SK-N-SH (cell line): ENCODE measurements around the gene MSI1. TPM values are rescaled to one million over a fixed set of nuclear protein-coding genes. Genes with fewer than 3 reads are reported as not detected.

ENCODE experiments used
- CTCF ChIA-PET: fragments of 300-600, 350-600 bp; formaldehyde crosslinking; extraction: SDS; loops from one replicate; lab custom pipeline; 2021; lab: Yijun Ruan, JAX
- POLR2A ChIA-PET: fragments of 350-600 bp; sonication (Branson Sonifier 250); formaldehyde crosslinking; extraction: SDS; loops from one replicate; lab custom pipeline; 2020; ENCODE audit warnings: antibody characterized with exemption, inconsistent platforms; lab: Yijun Ruan, JAX
- DNase-seq: peaks from one replicate; pipeline ENCODE4 v3.0.0; 2012
- H2AFZ ChIP-seq: fragments of 200-600 bp; sonication (generic); 2 replicates; pipeline ENCODE4 v1.8.1; 2016; ENCODE audit warnings: antibody characterized with exemption, mild to moderate bottlenecking, low read depth
- H3F3A ChIP-seq: fragments of 200-600 bp; sonication (generic); replicated peaks from 2 replicates; pipeline ENCODE3; 2016; ENCODE audit warnings: antibody characterized with exemption, mild to moderate bottlenecking; ENCODE audit not compliant: insufficient read depth
- H3K27ac ChIP-seq, 2 experiments: fragments of 200-500 bp in 1 of 2; fragments of 200-600 bp in 1 of 2; sonication (Bioruptor generic) in 1 of 2; sonication (generic), shearing (Covaris generic) in 1 of 2; 2 replicates each; pipeline versions ENCODE4 v1.5.1 to v1.6.1; 2014 to 2016; ENCODE audit warnings: low read depth in 2 of 2, inconsistent platforms in 1 of 2, low read length in 1 of 2, mild to moderate bottlenecking in 1 of 2, mixed read lengths in 1 of 2
- H3K27me3 ChIP-seq: fragments of 200-600 bp; sonication (generic), shearing (Covaris generic); 2 replicates; pipeline ENCODE4 v1.6.1; 2016; ENCODE audit warnings: mixed run types; ENCODE audit not compliant: insufficient read depth
- H3K36me3 ChIP-seq, 2 experiments: fragments of 200-500 bp in 1 of 2; fragments of 200-600 bp in 1 of 2; sonication (Bioruptor generic) in 1 of 2; sonication (generic) in 1 of 2; replicated peaks in 1 of 2; 2 replicates each; pipeline versions ENCODE3 to v1.5.1; 2014 to 2016; ENCODE audit warnings: low read length in 1 of 2, mild to moderate bottlenecking in 1 of 2; ENCODE audit not compliant: insufficient read depth in 2 of 2, control insufficient read depth in 1 of 2
- H3K4me1 ChIP-seq, 2 experiments: fragments of 200-500 bp in 1 of 2; fragments of 200-600 bp in 1 of 2; sonication (Bioruptor generic) in 1 of 2; sonication (generic), shearing (Covaris generic) in 1 of 2; 2 replicates each; pipeline versions ENCODE4 v1.5.1 to v1.6.1; 2014 to 2016; ENCODE audit warnings: low read depth in 1 of 2, low read length in 1 of 2, mixed run types in 1 of 2; ENCODE audit not compliant: insufficient read depth in 2 of 2, control insufficient read depth in 1 of 2
- H3K4me2 ChIP-seq: fragments of 200-600 bp; sonication (generic), shearing (Covaris generic); 2 replicates; pipeline ENCODE4 v1.6.1; 2017; ENCODE audit warnings: mixed run types
- H3K4me3 ChIP-seq, 2 experiments: fragments of 200-500 bp in 1 of 2; fragments of 200-600 bp in 1 of 2; sonication (Bioruptor generic) in 1 of 2; sonication (generic), shearing (Covaris generic) in 1 of 2; 2 replicates each; pipeline versions ENCODE4 v1.5.1 to v1.8.1; 2014 to 2016; ENCODE audit warnings: low read depth in 2 of 2, inconsistent platforms in 1 of 2, low read length in 1 of 2, mild to moderate bottlenecking in 1 of 2, mixed read lengths in 1 of 2, moderate library complexity in 1 of 2
- H3K79me2 ChIP-seq: fragments of 200-600 bp; sonication (generic); 2 replicates; pipeline ENCODE4 v1.8.1; 2017; ENCODE audit warnings: mild to moderate bottlenecking; ENCODE audit not compliant: insufficient read depth
- H3K9ac ChIP-seq: fragments of 200-600 bp; sonication (generic); 2 replicates; pipeline ENCODE4 v1.6.1; 2017; ENCODE audit warnings: mixed run types
- H3K9me2 ChIP-seq: fragments of 200-600 bp; sonication (generic); 2 replicates; pipeline ENCODE4 v1.6.1; 2017; ENCODE audit warnings: mixed run types
- H3K9me3 ChIP-seq: fragments of 200-600 bp; sonication (generic); 2 replicates; pipeline ENCODE4 v1.6.1; 2017; ENCODE audit warnings: mixed run types, mild to moderate bottlenecking, moderate library complexity
- H4K20me1 ChIP-seq: fragments of 200-600 bp; sonication (generic); 2 replicates; pipeline ENCODE4 v1.6.1; 2017; ENCODE audit warnings: mild to moderate bottlenecking, mixed run types; ENCODE audit not compliant: insufficient read depth
- FOXM1 ChIP-seq: IDR thresholded peaks from 2 replicates; pipeline ENCODE4 v1.4.0; 2012; ENCODE audit warnings: low read depth, mild to moderate bottlenecking
- GATA2 ChIP-seq: sonication (generic); formaldehyde crosslinking; IDR thresholded peaks from 2 replicates; pipeline ENCODE4 v1.5.0; 2020; ENCODE audit warnings: mild to moderate bottlenecking, missing genetic modification reagents
- MEF2A ChIP-seq: IDR thresholded peaks from 2 replicates; pipeline ENCODE4 v1.4.0; 2012; ENCODE audit warnings: low read depth, borderline replicate concordance
- MXI1 ChIP-seq: IDR thresholded peaks from 2 replicates; pipeline ENCODE4 v1.6.1; 2012; ENCODE audit warnings: mild to moderate bottlenecking, low read depth, low read length, improper control_type of control experiment
- NFIC ChIP-seq: IDR thresholded peaks from 2 replicates; pipeline ENCODE4 v1.4.0; 2012; ENCODE audit warnings: borderline replicate concordance
- RAD21 ChIP-seq: IDR thresholded peaks from 2 replicates; pipeline ENCODE4 v1.6.1; 2012; ENCODE audit warnings: mild to moderate bottlenecking, low read length
- SIN3A ChIP-seq: IDR thresholded peaks from 2 replicates; pipeline ENCODE4 v1.6.1; 2012; ENCODE audit warnings: low read depth, mild to moderate bottlenecking, low read length, moderate library complexity, borderline replicate concordance
- WGBS: methylation state at CpG from one replicate; pipeline ENCODE4 v1.1.6; 2017; ENCODE audit warnings: low lambda C conversion rate; 5-methylcytosine and 5-hydroxymethylcytosine counted together
- polyA plus RNA-seq, 3 experiments: library from polyadenylated mRNA; depleted of rRNA; stranded (reverse); fragments of >200 nt; gene quantifications; 2 replicates each; pipeline ENCODE4 v1.2.3, GENCODE V29; 2012
- TF ChIP-seq, protein P1 (sequence below): fragments of 200-600 bp; sonication (generic); IDR thresholded peaks from 2 replicates; pipeline ENCODE4 v1.6.1; 2017; ENCODE audit warnings: antibody characterized with exemption, mild to moderate bottlenecking, moderate library complexity
- TF ChIP-seq, protein P2 (sequence below): IDR thresholded peaks from 2 replicates; pipeline ENCODE4 v1.4.0; 2012; ENCODE audit warnings: low read depth, borderline replicate concordance

MSI1 gene
- polyA plus RNA-seq, 1 of the 3 experiments (the other 2 are of a cell fraction) = 1.7 TPM

DNA sequence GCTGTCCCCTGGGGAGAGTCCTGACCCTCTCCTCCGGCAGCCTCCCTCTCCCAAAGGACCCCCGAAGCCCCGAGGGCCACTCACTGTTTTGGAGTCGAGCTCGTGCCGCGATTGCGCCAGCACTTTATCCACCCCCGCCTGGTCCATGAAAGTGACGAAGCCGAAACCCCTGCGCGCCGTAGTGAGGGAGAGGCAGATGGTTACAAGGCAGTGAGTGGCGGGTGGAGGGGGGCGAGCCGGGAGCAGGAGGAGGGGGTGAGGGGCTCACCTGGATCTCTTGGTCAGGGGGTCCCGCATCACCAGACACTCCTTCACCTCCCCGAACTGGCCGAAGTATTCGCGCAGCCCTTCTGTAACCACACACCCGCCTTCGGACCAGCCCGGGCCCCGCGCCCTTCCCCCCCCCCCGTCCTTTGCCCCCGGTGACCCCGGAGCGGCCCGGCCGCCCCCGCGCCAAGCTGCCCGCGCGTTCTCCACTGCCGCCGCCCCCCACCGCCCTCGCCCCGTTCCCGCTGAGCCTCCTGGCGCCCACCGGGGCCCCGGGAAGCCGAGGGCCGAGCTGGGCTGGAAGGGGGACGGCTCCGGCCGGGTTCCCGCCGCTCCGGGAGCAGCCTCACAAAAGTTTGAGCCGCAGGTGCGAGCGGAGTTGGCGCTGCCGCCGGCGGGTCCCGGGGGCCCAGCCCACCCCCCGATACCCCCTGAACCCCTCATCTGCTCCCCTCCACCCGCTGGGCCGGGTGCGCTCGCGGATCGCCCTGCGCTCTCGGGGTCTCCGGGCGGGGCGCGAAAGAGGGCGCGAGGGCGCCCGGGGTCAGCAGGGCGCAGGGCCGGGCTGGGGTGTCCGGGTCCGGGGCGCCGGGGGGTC, 808 bp downstream of the MSI1 start (continued):
- no peak for TF ChIP-seq MEF2A
- no peak for TF ChIP-seq FOXM1
- TF ChIP-seq, protein P1, sequence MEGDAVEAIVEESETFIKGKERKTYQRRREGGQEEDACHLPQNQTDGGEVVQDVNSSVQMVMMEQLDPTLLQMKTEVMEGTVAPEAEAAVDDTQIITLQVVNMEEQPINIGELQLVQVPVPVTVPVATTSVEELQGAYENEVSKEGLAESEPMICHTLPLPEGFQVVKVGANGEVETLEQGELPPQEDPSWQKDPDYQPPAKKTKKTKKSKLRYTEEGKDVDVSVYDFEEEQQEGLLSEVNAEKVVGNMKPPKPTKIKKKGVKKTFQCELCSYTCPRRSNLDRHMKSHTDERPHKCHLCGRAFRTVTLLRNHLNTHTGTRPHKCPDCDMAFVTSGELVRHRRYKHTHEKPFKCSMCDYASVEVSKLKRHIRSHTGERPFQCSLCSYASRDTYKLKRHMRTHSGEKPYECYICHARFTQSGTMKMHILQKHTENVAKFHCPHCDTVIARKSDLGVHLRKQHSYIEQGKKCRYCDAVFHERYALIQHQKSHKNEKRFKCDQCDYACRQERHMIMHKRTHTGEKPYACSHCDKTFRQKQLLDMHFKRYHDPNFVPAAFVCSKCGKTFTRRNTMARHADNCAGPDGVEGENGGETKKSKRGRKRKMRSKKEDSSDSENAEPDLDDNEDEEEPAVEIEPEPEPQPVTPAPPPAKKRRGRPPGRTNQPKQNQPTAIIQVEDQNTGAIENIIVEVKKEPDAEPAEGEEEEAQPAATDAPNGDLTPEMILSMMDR = no peak
- TF ChIP-seq, all 33 proteins: peak for 0

DNA sequence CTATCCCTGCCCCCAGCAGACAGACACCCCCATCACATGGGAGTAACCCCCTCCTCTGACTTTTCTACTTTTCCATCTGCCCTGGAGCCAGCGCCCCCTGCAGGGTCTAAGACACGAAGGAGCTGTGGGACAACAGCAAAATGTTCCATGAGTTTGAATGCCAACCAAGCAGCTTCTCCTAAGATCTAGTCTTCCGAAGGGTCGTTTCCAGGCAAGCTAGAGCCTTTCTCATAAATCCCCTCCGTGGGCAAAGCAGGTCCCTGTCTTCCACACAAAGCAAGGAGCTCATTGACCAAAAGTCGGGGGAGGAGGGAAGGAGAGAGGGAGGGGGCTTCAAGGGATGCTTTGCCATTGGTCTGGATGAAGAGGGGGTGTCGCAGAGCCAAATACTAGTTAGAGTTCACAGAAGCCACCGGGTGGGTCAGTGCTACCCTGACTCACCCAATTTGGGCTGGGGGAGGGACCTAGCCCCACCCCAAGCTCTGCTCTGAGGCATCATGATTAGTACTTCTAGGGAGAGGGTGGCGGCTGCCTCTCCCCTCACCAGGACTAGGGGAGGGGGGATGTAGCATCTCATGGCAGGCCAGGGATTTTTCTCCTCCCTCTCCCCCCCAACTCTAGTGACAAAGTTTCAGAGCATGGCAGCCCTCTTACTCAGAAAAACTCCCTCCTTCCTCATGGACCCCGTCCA, 1.6 kb downstream of the MSI1 start:
- Histone ChIP-seq H3K9me3 (no peaks in the 10 kb centered on the region), H3K27ac (peak overlapping the region in 1 of 2 experiments; percentile 39; a peak in 1 of 4 replicates), H3K9ac (no peak overlapping the region), H3F3A (peaks cover 5% of the 10 kb centered on the region), H3K27me3 (peaks cover 36% of the 10 kb centered on the region), H3K36me3 (no peaks in the 10 kb centered on the region), H3K4me3 (peak overlapping the region; percentile 26 to 60; a peak in 3 of 4 replicates), H3K4me2 (peak overlapping the region; percentile 69; the same call in 1 of the 2 replicates), H2AFZ (no peak overlapping the region), H4K20me1 (no peaks in the 10 kb centered on the region), H3K79me2 (no peaks in the 10 kb centered on the region), H3K4me1 (peaks cover 0 to 35% of the 10 kb centered on the region in 2 experiments; a peak in 1 of 4 replicates), H3K9me2 (no peaks in the 10 kb centered on the region)
- WGBS = 57% methylated on average over 10 of the region's 10 CpGs
- ChIA-PET CTCF (interaction anchor here (0.6 to 9.0 kb wide), 30 partner anchors 9 to 282 kb away, joined by 3 to 95 read pairs (median 4); partner anchors contain the start of genes RNU4-2, SIRT4 and SRSF9), POLR2A (interaction anchor here (0.7 to 2.4 kb wide), 3 partner anchors 75 to 1506 kb away, joined by 3 to 12 read pairs (median 6); partner anchors contain the start of genes RNU4-1, RNU4-2 and RPLP0)
- peak; percentile 70 for DNase-seq
- TF ChIP-seq GATA2 (CRISPR knock-in tag) (no peak), RAD21 (peak; percentile 39), MXI1 (peak; percentile 22; the same call in 1 of the 2 replicates), NFIC (no peak), SIN3A (no peak)
- TF ChIP-seq, protein P1 = peak; percentile 60
- TF ChIP-seq, protein P2, sequence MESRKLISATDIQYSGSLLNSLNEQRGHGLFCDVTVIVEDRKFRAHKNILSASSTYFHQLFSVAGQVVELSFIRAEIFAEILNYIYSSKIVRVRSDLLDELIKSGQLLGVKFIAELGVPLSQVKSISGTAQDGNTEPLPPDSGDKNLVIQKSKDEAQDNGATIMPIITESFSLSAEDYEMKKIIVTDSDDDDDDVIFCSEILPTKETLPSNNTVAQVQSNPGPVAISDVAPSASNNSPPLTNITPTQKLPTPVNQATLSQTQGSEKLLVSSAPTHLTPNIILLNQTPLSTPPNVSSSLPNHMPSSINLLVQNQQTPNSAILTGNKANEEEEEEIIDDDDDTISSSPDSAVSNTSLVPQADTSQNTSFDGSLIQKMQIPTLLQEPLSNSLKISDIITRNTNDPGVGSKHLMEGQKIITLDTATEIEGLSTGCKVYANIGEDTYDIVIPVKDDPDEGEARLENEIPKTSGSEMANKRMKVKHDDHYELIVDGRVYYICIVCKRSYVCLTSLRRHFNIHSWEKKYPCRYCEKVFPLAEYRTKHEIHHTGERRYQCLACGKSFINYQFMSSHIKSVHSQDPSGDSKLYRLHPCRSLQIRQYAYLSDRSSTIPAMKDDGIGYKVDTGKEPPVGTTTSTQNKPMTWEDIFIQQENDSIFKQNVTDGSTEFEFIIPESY = no peak
